ENCODE results near the gene HTR2A. TPM values are rescaled to one million over a fixed set of nuclear protein-coding genes. Genes with fewer than 3 reads are reported as not detected.

The HTR2A gene
- total RNA-seq, 4 donors from 2014 or later, result 0.57 TPM; not detected in 3

DNA sequence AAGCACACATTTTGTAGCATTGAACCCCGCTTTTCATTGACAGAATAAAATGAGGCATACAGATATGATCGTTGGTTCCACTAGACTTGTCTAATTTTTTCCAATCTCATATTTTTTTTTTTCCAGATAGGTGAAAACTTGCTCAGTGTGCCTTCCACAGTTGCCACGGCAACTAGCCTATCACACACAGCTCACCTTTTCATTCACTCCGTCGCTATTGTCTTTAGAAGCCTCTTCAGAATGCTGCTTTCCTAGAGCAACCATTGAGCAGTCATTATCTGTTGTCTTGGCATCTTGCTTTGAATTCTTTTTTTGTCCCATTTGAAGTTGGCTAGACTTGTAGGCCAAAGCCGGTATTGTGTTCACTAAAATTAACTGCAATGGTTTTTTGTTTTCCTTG lies 62.2 kb downstream of the HTR2A start:
- H3K36me3 ChIP-seq, result no peaks in the 10 kb centered on the region
- H3K9me3 ChIP-seq, result no peaks in the 10 kb centered on the region
- TF ChIP-seq EP300 (IDR thresholded peaks at IDR 0.05), result no peak
- TF ChIP-seq, protein P1, sequence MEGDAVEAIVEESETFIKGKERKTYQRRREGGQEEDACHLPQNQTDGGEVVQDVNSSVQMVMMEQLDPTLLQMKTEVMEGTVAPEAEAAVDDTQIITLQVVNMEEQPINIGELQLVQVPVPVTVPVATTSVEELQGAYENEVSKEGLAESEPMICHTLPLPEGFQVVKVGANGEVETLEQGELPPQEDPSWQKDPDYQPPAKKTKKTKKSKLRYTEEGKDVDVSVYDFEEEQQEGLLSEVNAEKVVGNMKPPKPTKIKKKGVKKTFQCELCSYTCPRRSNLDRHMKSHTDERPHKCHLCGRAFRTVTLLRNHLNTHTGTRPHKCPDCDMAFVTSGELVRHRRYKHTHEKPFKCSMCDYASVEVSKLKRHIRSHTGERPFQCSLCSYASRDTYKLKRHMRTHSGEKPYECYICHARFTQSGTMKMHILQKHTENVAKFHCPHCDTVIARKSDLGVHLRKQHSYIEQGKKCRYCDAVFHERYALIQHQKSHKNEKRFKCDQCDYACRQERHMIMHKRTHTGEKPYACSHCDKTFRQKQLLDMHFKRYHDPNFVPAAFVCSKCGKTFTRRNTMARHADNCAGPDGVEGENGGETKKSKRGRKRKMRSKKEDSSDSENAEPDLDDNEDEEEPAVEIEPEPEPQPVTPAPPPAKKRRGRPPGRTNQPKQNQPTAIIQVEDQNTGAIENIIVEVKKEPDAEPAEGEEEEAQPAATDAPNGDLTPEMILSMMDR (IDR thresholded peaks at IDR 0.05), result no peak
- TF ChIP-seq POLR2A (IDR thresholded peaks at IDR 0.05), result no peak
- no peak for TF ChIP-seq POLR2AphosphoS5 (IDR thresholded peaks at IDR 0.05)
- no peak for DNase-seq (ENCODE audit: low spot score in 2 of 2)
- H3K4me3 ChIP-seq, result no peak overlapping the region
- no peaks in the 10 kb centered on the region for H3K4me1 ChIP-seq
- H3K27ac ChIP-seq, result no peak overlapping the region
- H3K27me3 ChIP-seq, result no peaks in the 10 kb centered on the region
- WGBS, result 85% methylated on average over 6 of the region's 6 CpGs

DNA sequence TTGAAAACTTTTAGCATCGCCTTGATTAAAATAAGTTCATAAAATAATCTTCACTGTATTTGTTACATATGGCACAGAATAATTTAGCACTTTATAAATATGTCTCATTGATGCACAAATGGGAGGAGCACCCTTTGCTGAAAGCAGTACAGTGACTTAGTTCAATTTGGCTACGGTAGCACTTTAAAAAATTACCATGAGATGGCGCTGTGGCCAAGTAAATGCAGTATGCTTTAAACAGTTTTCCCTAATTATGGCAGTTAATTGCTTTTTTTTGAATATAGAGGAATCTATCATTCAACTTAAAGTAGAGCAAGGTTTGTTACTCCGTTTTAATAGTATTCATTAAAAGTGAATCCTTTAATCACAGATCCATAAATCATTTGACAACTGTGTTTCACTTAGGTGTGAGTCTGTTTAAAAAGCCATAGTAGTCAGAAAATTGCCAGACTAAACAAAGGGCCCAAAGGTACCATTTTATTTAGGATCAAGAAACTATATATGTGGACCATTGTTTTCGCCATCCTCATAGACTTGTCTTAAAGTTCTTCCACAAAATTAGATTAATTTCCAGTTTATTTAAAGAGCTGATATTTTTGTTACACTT lies 65.2 kb downstream of the HTR2A start:
- Histone ChIP-seq H3K36me3 (no peaks in the 10 kb centered on the region), H3K9me3 (no peaks in the 10 kb centered on the region), H3K4me1 (no peaks in the 10 kb centered on the region), H3K27ac (no peak overlapping the region), H3K4me3 (no peak overlapping the region), H3K27me3 (no peaks in the 10 kb centered on the region)
- DNase-seq (ENCODE audit: low spot score in 2 of 2), result no peak
- TF ChIP-seq POLR2AphosphoS5 (IDR thresholded peaks at IDR 0.05), result no peak
- no peak for TF ChIP-seq EP300 (IDR thresholded peaks at IDR 0.05)
- TF ChIP-seq, protein P1 (IDR thresholded peaks at IDR 0.05), result peak; percentile 28 to 49
- TF ChIP-seq POLR2A (IDR thresholded peaks at IDR 0.05), result no peak
- WGBS, result 15% methylated on average over 5 of the region's 5 CpGs

DNA sequence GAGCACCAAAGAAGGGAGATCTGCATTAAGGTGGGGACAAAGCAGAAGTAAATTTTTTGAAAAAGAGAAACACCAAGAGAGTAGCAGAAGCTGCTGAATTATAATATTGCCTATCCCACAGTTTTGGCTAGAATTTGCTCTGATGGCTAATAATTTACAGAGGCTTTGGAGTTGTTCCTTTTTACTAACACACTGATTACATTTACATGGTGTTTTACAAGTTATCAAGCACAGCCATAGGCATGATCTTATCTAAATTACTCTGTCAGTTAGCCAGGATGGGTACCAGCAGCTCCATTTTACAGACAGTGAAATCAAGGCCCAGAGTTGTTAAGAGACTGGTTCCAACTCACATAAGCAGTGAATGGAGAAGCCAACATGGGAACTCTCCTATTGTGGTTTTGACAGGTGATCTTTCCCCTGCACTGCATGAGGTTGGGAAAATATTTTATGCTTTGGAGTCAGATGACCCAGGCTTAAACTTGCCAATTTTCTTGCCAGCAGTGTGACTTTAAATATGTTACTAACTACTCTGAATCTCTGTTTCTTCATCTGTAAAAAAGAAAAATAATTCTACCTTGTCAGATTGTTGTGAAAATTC lies 66.3 kb downstream of the HTR2A start:
- Histone ChIP-seq H3K27me3 (no peaks in the 10 kb centered on the region), H3K27ac (no peak overlapping the region), H3K4me3 (no peak overlapping the region), H3K36me3 (no peaks in the 10 kb centered on the region), H3K4me1 (no peaks in the 10 kb centered on the region), H3K9me3 (no peaks in the 10 kb centered on the region)
- no peak for TF ChIP-seq POLR2A (IDR thresholded peaks at IDR 0.05)
- TF ChIP-seq, protein P1 (IDR thresholded peaks at IDR 0.05), result no peak
- TF ChIP-seq EP300 (IDR thresholded peaks at IDR 0.05), result no peak
- no peak for TF ChIP-seq POLR2AphosphoS5 (IDR thresholded peaks at IDR 0.05)
- no peak for DNase-seq (ENCODE audit: low spot score in 2 of 2)

DNA sequence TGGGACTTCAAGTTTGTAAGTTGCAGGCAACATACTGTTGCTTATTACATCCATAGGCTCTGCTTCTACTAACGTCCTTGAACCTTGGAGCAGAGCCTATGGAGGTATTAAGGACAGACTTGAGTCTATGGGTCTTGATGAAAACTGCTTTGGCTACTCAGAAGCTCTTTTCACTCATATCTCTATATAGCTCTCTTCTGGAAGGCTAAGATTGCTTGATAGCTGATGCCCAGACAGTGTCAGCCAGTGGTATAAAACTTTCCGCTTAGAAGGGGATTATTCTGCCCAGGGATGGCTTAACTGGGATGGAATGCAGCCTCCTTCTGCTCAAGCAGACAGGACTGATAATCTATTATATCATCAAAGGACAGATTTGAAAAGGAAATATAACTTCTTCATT lies 74.3 kb downstream of the HTR2A start:
- Histone ChIP-seq H3K4me1 (no peaks in the 10 kb centered on the region), H3K27ac (no peak overlapping the region), H3K9me3 (no peaks in the 10 kb centered on the region), H3K4me3 (no peak overlapping the region), H3K27me3 (no peaks in the 10 kb centered on the region), H3K36me3 (no peaks in the 10 kb centered on the region)
- no peak for TF ChIP-seq POLR2AphosphoS5 (IDR thresholded peaks at IDR 0.05)
- no peak for TF ChIP-seq EP300 (IDR thresholded peaks at IDR 0.05)
- TF ChIP-seq POLR2A (IDR thresholded peaks at IDR 0.05), result no peak
- TF ChIP-seq, protein P1 (IDR thresholded peaks at IDR 0.05), result no peak
- 64% methylated on average over 2 of the region's 2 CpGs for WGBS
- no peak for DNase-seq (ENCODE audit: low spot score in 2 of 2)

DNA sequence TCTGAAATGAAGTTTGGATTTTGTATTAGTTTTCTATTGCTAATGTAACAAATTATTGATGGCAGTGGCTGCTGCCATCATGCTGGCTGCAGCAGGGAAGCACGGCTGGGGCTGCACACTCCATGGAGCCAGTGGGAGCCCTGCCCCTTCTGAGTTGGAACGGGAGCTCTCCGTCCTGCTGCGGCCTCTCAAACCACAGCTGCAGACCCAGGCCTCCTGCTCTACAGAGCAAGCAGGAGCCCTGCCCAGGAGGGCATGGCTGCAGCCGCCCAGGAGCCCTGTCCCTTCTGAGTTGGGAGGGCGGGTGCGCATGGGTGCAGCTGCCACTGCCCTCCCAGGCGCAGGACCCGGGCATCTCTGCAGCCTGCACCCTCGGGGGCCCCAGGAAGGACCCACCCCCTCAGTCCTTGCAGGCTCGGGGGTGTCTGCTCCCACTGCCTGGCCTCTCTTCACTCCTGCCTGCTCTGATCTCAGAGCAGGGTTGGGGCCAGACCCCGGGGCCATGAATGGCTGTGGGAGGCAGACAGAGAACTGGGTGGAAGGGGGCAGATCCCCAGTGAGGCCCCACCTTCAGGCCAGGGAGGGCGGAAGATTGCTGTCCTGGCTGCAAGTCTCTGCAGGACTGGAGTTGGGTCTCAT lies 78.9 kb downstream of the HTR2A start:
- no peak for DNase-seq (ENCODE audit: low spot score in 2 of 2)
- Histone ChIP-seq H3K27ac (no peak overlapping the region), H3K4me1 (no peaks in the 10 kb centered on the region), H3K4me3 (no peak overlapping the region), H3K27me3 (no peaks in the 10 kb centered on the region), H3K36me3 (no peaks in the 10 kb centered on the region), H3K9me3 (no peaks in the 10 kb centered on the region)
- WGBS, result 93% methylated on average over 7 of the region's 13 CpGs
- no peak for TF ChIP-seq POLR2AphosphoS5 (IDR thresholded peaks at IDR 0.05)
- TF ChIP-seq, protein P1 (IDR thresholded peaks at IDR 0.05), result no peak
- TF ChIP-seq EP300 (IDR thresholded peaks at IDR 0.05), result no peak
- TF ChIP-seq POLR2A (IDR thresholded peaks at IDR 0.05), result no peak
